ENCODE results near the gene SLC6A18.
"Not testable (repeated sequence)": the region's sequence is repeated elsewhere in the genome, so short reads cannot be mapped to it uniquely, and the experiment has no call there.

DNA sequence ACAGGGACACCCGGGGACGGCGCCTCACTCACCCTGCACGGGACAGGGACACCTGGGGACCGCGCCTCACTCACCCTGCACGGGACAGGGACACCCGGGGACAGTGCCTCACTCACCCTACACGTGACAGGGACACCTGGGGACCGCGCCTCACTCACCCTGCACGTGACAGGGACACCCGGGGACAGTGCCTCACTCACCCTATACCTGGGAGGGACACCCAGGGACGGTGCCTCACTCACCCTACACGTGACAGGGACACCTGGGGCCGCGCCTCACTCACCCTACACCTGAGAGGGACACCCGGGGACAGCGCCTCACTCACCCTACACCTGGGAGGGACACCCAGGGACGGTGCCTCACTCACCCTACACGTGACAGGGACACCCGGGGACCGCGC is 65.8 kb downstream of the SLC6A18 start:
- TF ChIP-seq, protein P1, sequence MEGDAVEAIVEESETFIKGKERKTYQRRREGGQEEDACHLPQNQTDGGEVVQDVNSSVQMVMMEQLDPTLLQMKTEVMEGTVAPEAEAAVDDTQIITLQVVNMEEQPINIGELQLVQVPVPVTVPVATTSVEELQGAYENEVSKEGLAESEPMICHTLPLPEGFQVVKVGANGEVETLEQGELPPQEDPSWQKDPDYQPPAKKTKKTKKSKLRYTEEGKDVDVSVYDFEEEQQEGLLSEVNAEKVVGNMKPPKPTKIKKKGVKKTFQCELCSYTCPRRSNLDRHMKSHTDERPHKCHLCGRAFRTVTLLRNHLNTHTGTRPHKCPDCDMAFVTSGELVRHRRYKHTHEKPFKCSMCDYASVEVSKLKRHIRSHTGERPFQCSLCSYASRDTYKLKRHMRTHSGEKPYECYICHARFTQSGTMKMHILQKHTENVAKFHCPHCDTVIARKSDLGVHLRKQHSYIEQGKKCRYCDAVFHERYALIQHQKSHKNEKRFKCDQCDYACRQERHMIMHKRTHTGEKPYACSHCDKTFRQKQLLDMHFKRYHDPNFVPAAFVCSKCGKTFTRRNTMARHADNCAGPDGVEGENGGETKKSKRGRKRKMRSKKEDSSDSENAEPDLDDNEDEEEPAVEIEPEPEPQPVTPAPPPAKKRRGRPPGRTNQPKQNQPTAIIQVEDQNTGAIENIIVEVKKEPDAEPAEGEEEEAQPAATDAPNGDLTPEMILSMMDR (IDR thresholded peaks at IDR 0.05; ENCODE audit: low read depth, low read length, poor library complexity, severe bottlenecking) = not testable (repeated sequence)
- TF ChIP-seq EZH2phosphoT487 (IDR thresholded peaks at IDR 0.05; ENCODE audit: borderline replicate concordance, low read length) = not testable (repeated sequence)
